ENCODE data around the gene PSD2. TPM values are rescaled to one million over a fixed set of nuclear protein-coding genes. Genes with fewer than 3 reads are reported as not detected.

PSD2 gene
- total and polyA plus RNA-seq, 7 donors: 0.01 to 0.37 (median 0.04) TPM; not detected in 2

DNA sequence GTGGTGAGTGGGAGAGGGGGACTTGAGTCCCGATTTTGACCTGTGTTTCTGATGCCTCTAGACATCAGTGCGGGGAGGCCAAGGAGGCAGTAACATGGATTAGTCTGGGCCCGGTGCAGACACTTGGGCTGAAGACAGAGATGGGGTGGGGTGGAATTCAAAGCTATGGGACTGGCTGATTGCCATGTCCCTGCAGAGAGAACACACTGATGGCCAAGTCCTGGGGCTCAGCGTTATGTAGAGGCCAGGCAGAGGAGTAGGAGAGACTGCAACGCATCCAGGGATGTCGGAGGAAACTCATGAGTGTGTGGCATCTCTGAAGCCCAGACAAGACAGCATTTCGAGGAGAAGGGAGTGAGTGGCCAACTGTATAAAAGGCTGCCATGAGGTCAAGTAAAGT lies 30.1 kb downstream of the PSD2 start:
- Histone ChIP-seq H3K4me1 (no peaks in the 10 kb centered on the region), H3K9me3 (no peaks in the 10 kb centered on the region), H3K36me3 (ENCODE audit: insufficient read depth in 1 of 2, low read depth in 1 of 2) (no peaks in the 10 kb centered on the region), H3K27ac (no peak overlapping the region), H3K27me3 (ENCODE audit: insufficient read depth in 3 of 3, low read length in 2 of 3) (no peaks in the 10 kb centered on the region), H3K4me3 (no peak overlapping the region)
- ATAC-seq (no peak), DNase-seq (no peak)
- TF ChIP-seq, protein P1, sequence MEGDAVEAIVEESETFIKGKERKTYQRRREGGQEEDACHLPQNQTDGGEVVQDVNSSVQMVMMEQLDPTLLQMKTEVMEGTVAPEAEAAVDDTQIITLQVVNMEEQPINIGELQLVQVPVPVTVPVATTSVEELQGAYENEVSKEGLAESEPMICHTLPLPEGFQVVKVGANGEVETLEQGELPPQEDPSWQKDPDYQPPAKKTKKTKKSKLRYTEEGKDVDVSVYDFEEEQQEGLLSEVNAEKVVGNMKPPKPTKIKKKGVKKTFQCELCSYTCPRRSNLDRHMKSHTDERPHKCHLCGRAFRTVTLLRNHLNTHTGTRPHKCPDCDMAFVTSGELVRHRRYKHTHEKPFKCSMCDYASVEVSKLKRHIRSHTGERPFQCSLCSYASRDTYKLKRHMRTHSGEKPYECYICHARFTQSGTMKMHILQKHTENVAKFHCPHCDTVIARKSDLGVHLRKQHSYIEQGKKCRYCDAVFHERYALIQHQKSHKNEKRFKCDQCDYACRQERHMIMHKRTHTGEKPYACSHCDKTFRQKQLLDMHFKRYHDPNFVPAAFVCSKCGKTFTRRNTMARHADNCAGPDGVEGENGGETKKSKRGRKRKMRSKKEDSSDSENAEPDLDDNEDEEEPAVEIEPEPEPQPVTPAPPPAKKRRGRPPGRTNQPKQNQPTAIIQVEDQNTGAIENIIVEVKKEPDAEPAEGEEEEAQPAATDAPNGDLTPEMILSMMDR (IDR thresholded peaks at IDR 0.05): no peak
- intact Hi-C loops (cut with DNase I): no loop called here
- WGBS, 3 donors: 69 to 73% (median 69%) methylated on average over 7 of the region's 7 CpGs

DNA sequence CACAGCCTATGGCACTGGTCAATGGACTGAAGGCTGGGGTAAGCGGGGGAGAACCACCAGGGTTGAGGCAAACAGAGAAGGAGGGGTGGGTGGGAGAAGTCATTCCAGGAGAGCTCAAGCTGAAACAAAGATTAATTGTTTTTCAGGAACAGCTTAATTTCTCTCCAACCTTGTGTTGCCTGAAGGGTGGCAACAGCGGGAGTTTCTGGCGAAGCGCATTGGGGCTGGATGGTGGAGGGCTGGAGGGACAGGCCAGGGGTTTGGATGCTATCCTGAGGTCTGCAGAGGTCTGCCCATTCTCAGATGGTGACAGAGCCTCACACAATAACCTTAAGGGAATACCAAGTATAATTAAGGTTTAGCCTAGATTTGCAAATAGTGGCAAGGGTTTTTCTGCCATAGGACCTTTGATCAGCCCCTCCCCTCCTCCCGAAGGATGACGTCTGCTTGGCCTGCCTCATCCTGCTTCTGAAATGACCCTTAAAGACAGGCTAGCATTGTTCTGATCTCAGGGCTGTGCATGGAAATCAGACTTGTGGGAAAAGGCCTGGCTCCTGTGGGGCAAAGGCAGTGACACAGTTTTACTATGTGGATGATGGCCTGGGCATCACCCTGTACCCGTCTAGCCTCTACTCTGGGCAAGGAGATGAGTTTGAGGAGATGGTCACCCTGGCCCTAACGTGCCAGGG lies 32.7 kb downstream of the PSD2 start:
- no peaks in the 10 kb centered on the region for H3K27me3 ChIP-seq (ENCODE audit: insufficient read depth in 3 of 3, low read length in 2 of 3)
- H3K9me3 ChIP-seq: no peaks in the 10 kb centered on the region
- intact Hi-C loops (cut with DNase I): no loop called here
- TF ChIP-seq, protein P1 (IDR thresholded peaks at IDR 0.05): no peak
- H3K4me3 ChIP-seq: no peak overlapping the region
- H3K27ac ChIP-seq: no peak overlapping the region
- no peaks in the 10 kb centered on the region for H3K36me3 ChIP-seq (ENCODE audit: insufficient read depth in 1 of 2, low read depth in 1 of 2)
- ATAC-seq (no peak), DNase-seq (no peak)
- WGBS, 3 donors: 72 to 77% (median 74%) methylated on average over 8 of the region's 8 CpGs
- no peaks in the 10 kb centered on the region for H3K4me1 ChIP-seq

DNA sequence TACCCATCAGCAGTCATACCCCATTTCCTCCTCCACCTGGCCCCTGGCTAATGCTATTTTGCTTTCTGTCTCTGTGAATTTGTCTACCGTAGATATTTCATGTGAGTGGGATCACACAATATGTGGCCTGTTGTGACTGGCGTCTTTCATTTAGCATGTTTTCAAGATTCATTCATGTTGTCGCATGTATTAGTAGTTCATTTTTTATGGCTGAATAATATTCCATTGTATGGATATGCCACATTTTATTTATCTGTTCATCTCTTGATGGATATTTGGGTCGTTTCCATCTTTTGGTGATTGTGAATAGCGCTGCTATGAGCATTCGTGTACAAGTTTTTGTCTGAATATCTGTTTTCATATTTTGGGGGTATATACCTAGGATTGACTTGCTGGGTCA lies 33.9 kb downstream of the PSD2 start:
- DNase-seq (no peak), ATAC-seq (no peak)
- Histone ChIP-seq H3K9me3 (no peaks in the 10 kb centered on the region), H3K4me3 (no peak overlapping the region), H3K4me1 (no peaks in the 10 kb centered on the region), H3K27me3 (ENCODE audit: insufficient read depth in 3 of 3, low read length in 2 of 3) (peaks cover 0 to 2% (median 0%) of the 10 kb centered on the region in 3 donors), H3K36me3 (ENCODE audit: insufficient read depth in 1 of 2, low read depth in 1 of 2) (no peaks in the 10 kb centered on the region), H3K27ac (no peak overlapping the region)
- TF ChIP-seq, protein P1 (IDR thresholded peaks at IDR 0.05): no peak
- intact Hi-C loops (cut with DNase I): no loop called here
- 87 to 89% (median 88%) methylated on average over 6 of the region's 6 CpGs for WGBS, 3 donors

DNA sequence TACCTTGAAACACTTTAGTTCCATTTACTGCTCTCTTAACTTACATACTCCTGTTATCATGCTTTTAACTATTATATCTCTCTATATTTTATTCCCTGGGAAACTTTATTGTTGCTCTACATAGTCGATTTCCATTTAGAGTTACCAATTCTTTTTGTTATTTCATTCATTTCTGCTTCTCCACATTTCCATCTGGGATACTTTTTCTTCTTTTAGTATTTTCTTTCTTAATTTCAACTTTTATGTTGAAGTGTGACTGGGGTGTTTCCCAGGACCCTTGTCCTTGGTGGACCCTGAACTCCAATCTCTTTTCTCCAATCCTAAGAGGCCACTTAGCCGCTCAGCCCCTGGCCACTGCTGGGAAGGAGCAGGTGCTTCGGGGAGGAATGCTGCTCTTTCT lies 36.0 kb downstream of the PSD2 start:
- Histone ChIP-seq H3K4me3 (no peak overlapping the region), H3K27me3 (ENCODE audit: insufficient read depth in 3 of 3, low read length in 2 of 3) (peaks cover 0 to 8% (median 0%) of the 10 kb centered on the region in 3 donors), H3K4me1 (no peaks in the 10 kb centered on the region), H3K27ac (no peak overlapping the region), H3K36me3 (ENCODE audit: insufficient read depth in 1 of 2, low read depth in 1 of 2) (no peaks in the 10 kb centered on the region), H3K9me3 (no peaks in the 10 kb centered on the region)
- TF ChIP-seq, protein P1 (IDR thresholded peaks at IDR 0.05): no peak
- no peak for ATAC-seq
- intact Hi-C loops (cut with DNase I): no loop called here
- 56 to 71% (median 65%) methylated on average over 3 of the region's 3 CpGs for WGBS, 3 donors
- no peak for DNase-seq

DNA sequence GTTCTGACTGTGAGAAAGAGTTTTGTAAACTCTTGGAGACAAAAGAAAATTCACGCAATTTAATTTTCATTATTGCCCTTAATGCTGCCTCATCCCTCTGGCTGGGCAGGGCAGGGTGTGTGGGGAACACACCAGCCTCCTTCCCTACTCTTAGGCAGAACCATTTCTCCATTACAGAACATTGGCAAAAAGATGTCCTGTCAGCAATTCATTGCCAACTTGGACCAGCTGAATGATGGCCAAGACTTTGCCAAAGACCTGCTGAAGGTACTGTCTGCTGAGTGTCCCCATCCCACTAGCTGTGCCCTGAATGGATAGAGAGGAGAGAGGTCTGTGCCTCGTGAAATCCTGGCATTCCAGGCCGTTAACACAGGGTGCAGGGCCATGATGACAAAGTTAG lies 37.9 kb downstream of the PSD2 start:
- Histone ChIP-seq H3K36me3 (ENCODE audit: insufficient read depth in 1 of 2, low read depth in 1 of 2) (no peaks in the 10 kb centered on the region), H3K9me3 (no peaks in the 10 kb centered on the region), H3K4me3 (no peak overlapping the region), H3K27me3 (ENCODE audit: insufficient read depth in 3 of 3, low read length in 2 of 3) (peaks cover 0 to 8% (median 0%) of the 10 kb centered on the region in 3 donors), H3K4me1 (no peaks in the 10 kb centered on the region), H3K27ac (no peak overlapping the region)
- TF ChIP-seq, protein P1 (IDR thresholded peaks at IDR 0.05): no peak
- WGBS, 3 donors: 44 to 55% (median 47%) methylated on average over 3 of the region's 3 CpGs
- ATAC-seq (no peak), DNase-seq (no peak)
- intact Hi-C loops (cut with DNase I): no loop called here

Measured in psoas muscle (tissue), 8 donors.